ENCODE data around the gene ASCL1.

Gene ASCL1

GRCh38 chr12:102957339-102958050 is at the start of gene ASCL1:
Gene ASCL1, plus strand, starts transcription at chr12:102957674. Its CDS starts 571 bp downstream, at chr12:102958245.
- DNase-seq (ENCODE audit: low spot score): no peak

GRCh38 chr12:102907918-102908317 is 49.6 kb upstream of the ASCL1 start:
- no peak for DNase-seq (ENCODE audit: low spot score)

DNA sequence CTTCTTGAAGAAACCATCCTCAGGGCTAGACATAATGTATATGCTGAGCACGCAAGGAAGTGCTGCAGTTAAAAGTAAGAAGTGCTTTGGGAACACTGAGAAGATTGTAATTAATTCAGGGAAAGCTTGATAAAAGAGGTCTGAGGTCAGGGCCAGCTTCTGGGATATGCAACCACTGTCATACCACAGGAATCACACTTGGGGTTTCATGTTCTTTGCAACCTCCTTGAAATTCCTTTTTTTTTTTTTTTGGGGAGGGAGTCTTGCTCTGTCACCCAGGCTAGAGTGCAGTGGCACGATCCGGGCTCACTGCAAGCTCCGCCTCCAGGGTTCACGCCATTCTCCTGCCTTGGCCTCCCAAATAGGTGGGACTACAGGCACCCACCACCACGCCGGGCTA is 47.3 kb upstream of the ASCL1 start:
- no peak for DNase-seq (ENCODE audit: low spot score)

DNA sequence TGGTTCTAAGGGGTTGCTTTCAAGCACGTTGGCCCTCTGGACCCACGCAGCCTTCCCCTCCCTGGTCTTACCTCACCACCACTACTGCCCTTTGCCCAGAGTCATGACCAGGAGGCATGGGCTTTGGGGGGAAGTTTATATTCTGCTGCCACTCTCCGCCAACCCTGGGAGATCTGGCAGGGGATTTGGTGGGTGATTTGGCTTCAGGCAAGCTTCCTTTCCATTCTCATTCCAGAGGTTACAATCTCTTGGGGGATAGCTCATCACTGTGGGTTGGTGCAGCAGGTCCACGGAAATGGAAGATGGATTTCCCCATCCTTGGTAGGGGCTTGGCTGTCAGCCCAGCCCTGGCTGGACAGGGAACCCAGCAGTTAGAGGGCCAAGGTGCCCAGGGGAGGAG is 46.7 kb upstream of the ASCL1 start:
- no peak for DNase-seq (ENCODE audit: low spot score)

GRCh38 chr12:102911320-102911719 is 46.2 kb upstream of the ASCL1 start:
- DNase-seq (ENCODE audit: low spot score): no peak

DNA sequence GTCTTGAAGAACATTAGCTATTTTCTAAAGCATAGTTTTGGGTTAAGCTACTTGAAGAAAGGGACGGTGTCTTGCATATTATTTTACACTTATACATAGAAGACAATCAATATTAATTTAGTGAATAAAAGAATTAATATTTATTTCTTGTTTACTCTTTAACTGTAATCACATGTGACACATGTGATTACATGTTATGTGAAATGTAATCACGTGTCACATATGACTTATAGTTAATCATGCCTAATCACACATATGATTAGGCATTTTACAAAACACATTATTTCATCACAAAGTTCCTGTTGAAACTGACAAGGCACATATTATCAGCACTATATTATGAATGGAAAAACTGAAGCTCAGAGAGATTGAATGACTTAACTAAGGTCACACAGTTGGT is 45.2 kb upstream of the ASCL1 start:
- no peak for DNase-seq (ENCODE audit: low spot score)

DNA sequence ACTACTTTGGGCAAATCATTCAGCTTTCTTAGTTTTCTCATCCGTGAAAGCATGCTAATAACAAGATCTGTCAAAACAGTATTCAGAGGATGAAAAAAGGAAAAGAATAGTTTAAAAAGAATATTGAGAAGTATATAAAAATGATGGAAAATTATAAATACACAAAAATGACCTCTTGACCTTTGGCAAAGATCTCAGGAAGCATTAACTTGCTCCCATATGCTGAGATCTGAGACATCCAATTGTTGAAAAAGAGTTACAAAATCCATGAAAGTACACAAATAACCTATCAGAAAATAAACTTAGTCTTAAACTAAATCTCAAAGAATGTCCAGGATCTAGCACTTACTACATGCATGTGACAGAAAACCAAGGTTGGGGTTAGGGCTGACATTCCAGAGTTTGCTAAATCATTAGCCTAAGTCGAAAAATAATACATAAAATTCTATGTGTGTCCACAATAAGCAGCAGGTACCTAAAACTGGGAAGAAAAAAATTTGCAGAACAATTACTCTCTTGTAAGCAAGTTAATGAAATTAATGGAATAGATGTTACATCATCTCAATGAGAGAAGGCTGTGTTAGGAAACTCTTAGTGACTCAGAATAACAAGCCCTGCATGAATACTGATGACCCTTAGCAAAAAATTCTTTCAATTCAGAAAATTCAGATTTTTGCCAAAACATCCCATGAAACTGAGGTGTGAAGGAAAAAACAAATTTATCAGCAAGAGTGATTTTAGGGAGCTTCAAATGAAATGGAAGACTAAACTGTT is 43.8 kb upstream of the ASCL1 start:
- no peak for DNase-seq (ENCODE audit: low spot score)

GRCh38 chr12:102916252-102917025 is 41.0 kb upstream of the ASCL1 start:
- no peak for DNase-seq (ENCODE audit: low spot score)

- no peak for DNase-seq (ENCODE audit: low spot score)
Measured at GRCh38 chr12:102917026-102917787, 40.3 kb upstream of the ASCL1 start, which contains the start of gene PAH. Gene PAH, minus strand, starts transcription at chr12:102917244. Its CDS starts 114 bp downstream, at chr12:102917130.

DNA sequence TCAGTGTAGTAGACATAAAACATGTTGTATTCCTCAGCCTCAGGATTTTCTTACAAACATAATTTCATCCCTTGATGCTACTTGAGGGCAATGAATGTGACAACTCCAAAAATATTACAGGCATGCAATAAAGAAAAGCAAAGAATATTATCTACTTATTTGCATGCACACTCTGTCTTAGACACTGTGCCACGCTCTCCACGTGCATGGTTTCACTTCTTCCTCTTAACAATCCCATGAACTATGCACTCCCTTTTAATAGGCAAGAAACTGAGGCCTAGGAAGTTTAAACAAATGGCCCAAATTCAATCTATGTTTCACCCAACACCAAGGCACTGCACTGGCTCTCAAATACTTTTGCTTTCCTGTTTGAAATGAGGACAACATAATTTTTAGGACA is 38.6 kb upstream of the ASCL1 start:
- no peak for DNase-seq (ENCODE audit: low spot score)

DNA sequence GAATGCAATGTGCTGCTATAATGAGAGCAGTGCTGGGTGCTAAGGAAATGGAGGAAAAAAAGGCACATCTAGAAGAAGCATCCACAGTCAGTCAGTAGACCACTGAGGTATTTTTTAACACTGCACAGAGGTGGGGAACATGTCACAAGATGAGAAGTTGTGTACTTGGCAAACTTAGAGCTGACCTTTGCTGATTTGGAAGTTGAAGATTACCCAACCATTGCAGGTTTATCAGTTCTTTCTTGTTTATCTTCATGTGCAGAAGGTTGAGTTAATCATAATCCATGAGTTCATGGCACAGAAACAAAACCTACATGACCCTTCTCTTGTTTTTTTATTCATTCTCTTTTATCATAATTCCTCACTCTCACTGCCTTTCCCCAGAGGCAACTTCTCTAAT is 37.2 kb upstream of the ASCL1 start:
- no peak for DNase-seq (ENCODE audit: low spot score)

- no peak for DNase-seq (ENCODE audit: low spot score)
Measured at GRCh38 chr12:102921240-102921639, 36.2 kb upstream of the ASCL1 start.

DNA sequence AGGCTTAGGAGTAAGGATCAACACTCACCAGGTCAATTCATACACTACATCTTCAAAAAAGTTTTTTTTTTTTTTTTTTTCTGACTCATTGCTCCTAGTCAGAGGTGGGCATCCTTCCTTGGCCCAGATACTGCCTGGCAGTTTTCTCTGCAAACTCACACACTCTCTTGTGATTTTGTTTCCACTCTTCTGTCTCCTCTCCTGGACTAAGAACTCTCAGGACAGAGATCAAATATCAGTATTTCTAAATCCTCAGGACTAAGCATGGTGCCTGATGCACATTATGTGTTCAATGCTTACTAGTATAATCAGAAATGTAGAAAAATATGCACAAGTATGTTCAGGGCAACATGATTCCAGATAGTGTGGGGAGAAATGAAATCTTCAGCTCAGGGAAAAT is 30.3 kb upstream of the ASCL1 start:
- DNase-seq (ENCODE audit: low spot score): no peak

DNA sequence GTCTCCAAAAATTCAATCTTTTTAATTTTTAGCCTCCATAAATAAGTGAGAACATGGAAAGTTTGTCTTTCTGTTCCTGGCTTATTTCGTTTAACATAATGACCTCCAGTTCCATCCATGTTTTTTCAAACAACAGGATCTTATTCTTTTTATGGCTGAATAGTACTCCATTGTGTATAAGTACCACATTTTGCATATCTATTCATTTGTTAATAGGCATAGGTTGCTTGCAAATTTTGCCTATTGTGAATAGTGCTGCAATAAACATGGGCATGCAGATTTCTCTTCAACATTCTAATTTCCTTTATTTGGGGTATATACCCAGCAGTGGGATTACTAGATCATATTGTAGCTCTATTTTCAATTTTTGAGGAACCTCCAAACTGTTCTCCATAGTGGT is 24.3 kb upstream of the ASCL1 start:
- no peak for DNase-seq (ENCODE audit: low spot score)

GRCh38 chr12:102939059-102939458 is 18.4 kb upstream of the ASCL1 start:
- no peak for DNase-seq (ENCODE audit: low spot score)

- no peak for DNase-seq (ENCODE audit: low spot score)
Measured at GRCh38 chr12:102939670-102940222, 17.7 kb upstream of the ASCL1 start.

DNA sequence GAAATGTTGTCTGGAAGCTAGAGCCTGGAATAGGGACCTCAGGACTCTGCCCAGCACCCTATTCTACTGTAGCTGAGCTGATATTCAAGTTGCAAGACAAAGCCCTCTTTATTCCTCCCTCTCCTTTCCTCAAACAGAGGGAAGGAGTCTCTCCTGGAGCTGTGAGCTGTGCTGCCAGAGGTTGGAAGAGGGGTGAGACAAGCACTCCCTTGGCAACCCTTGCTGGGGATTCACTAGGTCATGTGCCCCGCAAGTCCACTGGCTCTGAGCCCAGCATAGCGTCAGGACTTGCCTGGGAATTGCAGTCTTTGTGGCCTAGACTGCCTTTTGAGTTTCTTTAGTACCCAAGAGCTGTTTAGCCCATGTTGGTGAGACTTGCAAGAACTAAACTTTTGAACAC is 11.4 kb upstream of the ASCL1 start:
- no peak for DNase-seq (ENCODE audit: low spot score)

- DNase-seq (ENCODE audit: low spot score): peak; percentile 49
Measured at GRCh38 chr12:102948941-102949352, 8.5 kb upstream of the ASCL1 start.

DNA sequence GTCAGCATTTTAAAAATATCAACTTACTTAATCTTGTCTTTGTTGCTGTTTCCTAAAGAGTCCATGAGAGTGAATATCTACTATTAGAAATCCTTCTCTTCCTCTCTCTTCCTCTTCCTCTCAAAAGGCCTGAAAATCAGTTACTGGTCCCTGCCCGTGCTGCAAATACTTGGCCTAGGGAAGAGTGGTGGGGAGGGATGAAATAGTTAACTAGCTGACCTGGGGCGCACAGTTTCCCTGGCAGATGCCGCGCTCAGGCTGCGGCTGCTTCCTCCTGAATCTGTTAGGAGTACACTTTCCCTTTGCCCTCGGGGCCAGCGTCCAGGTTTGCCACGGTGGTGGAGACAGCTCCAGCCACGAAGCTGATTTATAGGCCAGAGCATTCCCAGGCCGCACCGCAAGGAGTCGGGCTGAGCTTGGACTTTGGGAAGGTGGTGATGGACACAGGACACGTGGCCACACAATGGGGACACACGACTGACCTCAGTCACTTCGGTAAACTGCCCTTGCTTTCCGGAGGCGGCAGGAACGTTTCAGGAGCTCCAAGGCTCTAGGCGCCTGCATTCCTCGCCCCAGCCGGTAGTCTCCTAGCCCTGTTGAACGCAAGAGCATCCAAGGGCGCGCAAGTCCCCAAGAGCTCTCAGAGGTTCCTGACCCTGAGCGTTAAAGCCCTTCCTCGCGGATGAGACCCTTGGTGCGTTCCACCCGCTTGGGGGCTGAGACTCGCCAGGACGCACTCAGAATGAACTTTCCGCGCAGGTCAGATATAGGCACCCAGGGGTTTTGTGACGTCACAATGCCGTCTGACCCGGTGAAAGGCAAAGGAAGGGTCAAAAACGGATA is 7.1 kb upstream of the ASCL1 start:
- DNase-seq (ENCODE audit: low spot score): no peak

- no peak for DNase-seq (ENCODE audit: low spot score)
Measured at GRCh38 chr12:102950950-102951619, 6.4 kb upstream of the ASCL1 start.

Data from CD4-positive, alpha-beta T cell treated with Interleukin-2 at 100 ng/mL for 4 hours (primary cell).